CD4-positive, alpha-beta T cell treated with Interleukin-2 at 100 ng/mL for 4 hours (primary cell): ENCODE measurements around the gene CABP4.

Source experiments
- DNase-seq: peaks from one replicate; pipeline ENCODE4 v3.0.0-alpha.2; 2020; ENCODE audit warnings: low spot score

Gene CABP4

GRCh38 chr11:67455054-67455453 lies at the start of gene CABP4:
Gene CABP4 (plus strand): TSS chr11:67455354. CDS start chr11:67455424, 70 bp downstream.
- no peak for DNase-seq

GRCh38 chr11:67405688-67406339 lies 49.3 kb upstream of the CABP4 start:
- DNase-seq, result no peak

- no peak for DNase-seq
Measured at GRCh38 chr11:67406420-67406968, 48.7 kb upstream of the CABP4 start.

- DNase-seq, result no peak
Measured at GRCh38 chr11:67406969-67407687, 48.0 kb upstream of the CABP4 start.

GRCh38 chr11:67407688-67408163 lies 47.4 kb upstream of the CABP4 start:
- DNase-seq, result no peak

- DNase-seq, result no peak
Measured at GRCh38 chr11:67408437-67409200, 46.5 kb upstream of the CABP4 start.

- peak; percentile 73 for DNase-seq
Measured at GRCh38 chr11:67409261-67409666, 45.9 kb upstream of the CABP4 start.

GRCh38 chr11:67409781-67410368 lies 45.3 kb upstream of the CABP4 start:
- DNase-seq, result no peak

GRCh38 chr11:67410369-67410831 lies 44.8 kb upstream of the CABP4 start:
- no peak for DNase-seq

GRCh38 chr11:67410984-67411784 lies 44.0 kb upstream of the CABP4 start:
- no peak for DNase-seq

- no peak for DNase-seq
Measured at GRCh38 chr11:67411785-67412152, 43.4 kb upstream of the CABP4 start.

GRCh38 chr11:67412495-67413179 lies 42.5 kb upstream of the CABP4 start:
- DNase-seq, result no peak

- no peak for DNase-seq
Measured at GRCh38 chr11:67413266-67413849, 41.8 kb upstream of the CABP4 start.

GRCh38 chr11:67415501-67416304 lies 39.5 kb upstream of the CABP4 start, which contains the start of gene CARNS1:
Gene CARNS1 (plus strand): TSS chr11:67415678. CDS start chr11:67416200, 522 bp downstream.
- DNase-seq, result no peak

- DNase-seq, result peak; percentile 89
Measured at GRCh38 chr11:67416416-67417335, 38.5 kb upstream of the CABP4 start.

GRCh38 chr11:67417425-67417824 lies 37.7 kb upstream of the CABP4 start:
- DNase-seq, result no peak

- DNase-seq, result no peak
Measured at GRCh38 chr11:67418476-67419281, 36.5 kb upstream of the CABP4 start.
